ENCODE data around the gene COL5A1. TPM values are rescaled to one million over a fixed set of nuclear protein-coding genes. Genes with fewer than 3 reads are reported as not detected.

Gene COL5A1
- total RNA-seq, 1 donor from 2014 or later: 19.8 TPM

DNA sequence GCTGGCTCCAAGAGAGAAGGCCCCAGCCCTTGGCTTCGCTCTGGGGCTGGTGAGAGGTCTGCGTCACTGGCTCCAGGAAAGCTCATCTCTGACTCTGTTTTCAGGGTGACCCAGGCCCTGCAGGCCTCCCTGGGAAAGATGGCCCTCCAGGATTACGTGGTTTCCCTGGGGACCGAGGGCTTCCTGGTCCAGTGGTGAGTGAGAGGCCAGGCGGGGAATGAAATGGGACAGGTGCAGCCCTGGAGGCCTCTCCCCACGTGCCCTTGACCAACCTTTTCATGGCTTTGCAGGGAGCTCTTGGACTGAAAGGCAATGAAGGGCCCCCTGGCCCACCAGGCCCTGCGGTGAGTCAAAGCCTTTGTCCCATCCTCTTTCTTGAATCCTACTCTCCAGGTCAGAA is 163.3 kb downstream of the COL5A1 start:
- Mint-ChIP-seq H3K36me3 (ENCODE audit: insufficient read depth) (peaks cover 2% of the 10 kb centered on the region), H3K27me3 (no peaks in the 10 kb centered on the region), H3K27ac (no peak overlapping the region), H3K4me1 (ENCODE audit: low read depth) (peaks cover 1% of the 10 kb centered on the region), H3K9me3 (ENCODE audit: low read depth) (no peaks in the 10 kb centered on the region), H3K4me3 (ENCODE audit: low read depth) (no peak overlapping the region)
- DNase-seq (ENCODE audit: low spot score, unreplicated experiment): no peak
- no peak for TF ChIP-seq CTCF (IDR thresholded peaks at IDR 0.05; ENCODE audit: unreplicated experiment)

DNA sequence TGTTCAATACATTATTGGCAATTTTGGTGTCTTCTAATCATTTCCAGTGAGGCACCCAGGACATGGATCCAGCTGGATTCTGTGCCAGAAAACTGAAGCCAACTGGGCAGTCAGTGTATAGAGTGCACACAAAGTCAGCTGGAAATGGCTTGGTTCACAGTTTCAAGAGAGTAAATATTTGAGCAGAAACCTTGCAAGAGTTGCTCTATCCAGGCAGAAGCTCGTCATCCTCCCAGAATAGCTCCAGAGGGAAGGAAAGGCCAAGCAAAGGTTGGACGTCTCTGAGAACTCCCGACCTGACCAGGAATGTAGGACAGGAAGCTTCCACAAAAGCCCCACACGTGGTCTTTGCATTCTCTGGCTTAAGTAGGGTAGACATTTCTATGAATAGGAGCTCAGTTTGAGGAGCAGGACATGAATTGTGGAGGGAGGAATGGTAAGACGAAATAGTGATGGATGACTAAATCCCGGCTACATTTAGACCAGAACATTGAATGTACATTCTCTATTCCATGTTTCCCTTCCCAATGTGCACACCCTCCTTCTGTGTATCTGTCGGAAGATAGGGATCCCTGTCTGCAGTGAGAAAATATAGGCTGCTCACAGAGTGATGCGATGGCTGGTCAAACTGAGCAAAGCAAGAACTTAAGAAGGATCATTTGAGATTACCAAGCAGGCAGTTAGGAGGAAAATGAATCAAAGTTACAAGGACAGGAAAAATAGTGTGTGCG is 166.3 kb downstream of the COL5A1 start:
- DNase-seq (ENCODE audit: low spot score, unreplicated experiment): no peak
- Mint-ChIP-seq H3K4me1 (ENCODE audit: low read depth) (peaks cover 1% of the 10 kb centered on the region), H3K27ac (no peak overlapping the region), H3K4me3 (ENCODE audit: low read depth) (no peak overlapping the region), H3K36me3 (ENCODE audit: insufficient read depth) (peaks cover 2% of the 10 kb centered on the region), H3K27me3 (no peaks in the 10 kb centered on the region), H3K9me3 (ENCODE audit: low read depth) (no peaks in the 10 kb centered on the region)
- no peak for TF ChIP-seq CTCF (IDR thresholded peaks at IDR 0.05; ENCODE audit: unreplicated experiment)

DNA sequence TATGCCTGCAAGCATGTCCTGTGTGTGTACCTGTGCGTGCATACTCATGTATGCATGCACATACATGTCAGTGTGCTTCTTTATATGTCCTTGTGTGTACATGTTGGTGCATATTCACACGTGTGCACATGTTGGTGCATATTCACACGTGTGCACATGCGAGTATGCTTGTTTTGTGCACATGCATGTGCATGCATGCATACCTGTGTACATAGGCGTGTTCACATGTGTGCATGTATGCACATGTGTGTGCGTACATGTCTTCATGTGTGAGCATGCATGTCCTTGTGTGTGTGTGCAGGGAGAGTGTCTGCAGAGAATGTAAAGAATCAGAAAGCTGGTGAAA is 166.8 kb downstream of the COL5A1 start:
- DNase-seq (ENCODE audit: low spot score, unreplicated experiment): no peak
- Mint-ChIP-seq H3K27ac (no peak overlapping the region), H3K4me3 (ENCODE audit: low read depth) (no peak overlapping the region)

GRCh38 chr9:134809292-134809691 is 167.7 kb downstream of the COL5A1 start:
- Mint-ChIP-seq H3K27me3 (no peaks in the 10 kb centered on the region), H3K4me3 (ENCODE audit: low read depth) (no peak overlapping the region), H3K27ac (no peak overlapping the region), H3K9me3 (ENCODE audit: low read depth) (no peaks in the 10 kb centered on the region), H3K4me1 (ENCODE audit: low read depth) (peaks cover 1% of the 10 kb centered on the region), H3K36me3 (ENCODE audit: insufficient read depth) (no peaks in the 10 kb centered on the region)
- TF ChIP-seq CTCF (IDR thresholded peaks at IDR 0.05; ENCODE audit: unreplicated experiment): no peak
- no peak for DNase-seq (ENCODE audit: low spot score, unreplicated experiment)

More for the DNA sequence above, 166.8 kb downstream of the COL5A1 start:
- Mint-ChIP-seq H3K36me3 (ENCODE audit: insufficient read depth) (peaks cover 2% of the 10 kb centered on the region), H3K27me3 (no peaks in the 10 kb centered on the region), H3K4me1 (ENCODE audit: low read depth) (peaks cover 1% of the 10 kb centered on the region), H3K9me3 (ENCODE audit: low read depth) (no peaks in the 10 kb centered on the region)
- no peak for TF ChIP-seq CTCF (IDR thresholded peaks at IDR 0.05; ENCODE audit: unreplicated experiment)

DNA sequence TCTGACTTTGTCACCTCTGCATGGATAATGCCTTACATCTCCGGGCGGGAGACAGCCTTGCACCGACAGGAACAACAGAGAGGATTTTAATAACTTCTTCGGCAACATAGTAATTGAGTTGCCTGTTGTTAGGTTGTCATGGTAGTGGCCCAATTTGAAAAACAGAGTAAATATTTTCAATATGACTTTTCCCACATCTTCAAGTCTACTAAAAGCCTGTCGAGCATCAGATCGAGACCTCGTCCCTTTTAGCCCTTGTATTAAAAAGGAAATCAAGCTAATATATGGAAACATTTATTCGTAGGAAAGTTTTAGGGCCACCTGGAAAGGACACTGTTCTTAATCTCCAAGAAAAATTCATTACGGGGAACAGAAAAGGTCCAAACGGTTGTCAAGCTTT is 168.2 kb downstream of the COL5A1 start:
- no peak for TF ChIP-seq CTCF (IDR thresholded peaks at IDR 0.05; ENCODE audit: unreplicated experiment)

More for the DNA sequence above, 168.2 kb downstream of the COL5A1 start:
- Mint-ChIP-seq H3K4me1 (ENCODE audit: low read depth) (peaks cover 1% of the 10 kb centered on the region), H3K27ac (no peak overlapping the region), H3K4me3 (ENCODE audit: low read depth) (no peak overlapping the region), H3K9me3 (ENCODE audit: low read depth) (no peaks in the 10 kb centered on the region), H3K27me3 (no peaks in the 10 kb centered on the region), H3K36me3 (ENCODE audit: insufficient read depth) (no peaks in the 10 kb centered on the region)
- DNase-seq (ENCODE audit: low spot score, unreplicated experiment): no peak
